GM18951 (cell line): ENCODE measurements around the gene BNC2.

Experiments
- POLR2A ChIP-seq: IDR thresholded peaks from 4 replicates; pipeline ENCODE4 v1.6.1; 2011; ENCODE audit warnings: mild to moderate bottlenecking; ENCODE audit not compliant: insufficient read length, insufficient read depth; ENCODE audit errors: extremely low read depth
- in situ Hi-C: fragments of 300-500 bp; cut with MboI; formaldehyde crosslinking; loops from one replicate; pipeline ENCODE4 v1.12.0; 2022; ENCODE audit warnings: low sequenced_read_pairs, mixed read lengths, inconsistent platforms; ENCODE audit not compliant: unreplicated experiment

The BNC2 gene

DNA sequence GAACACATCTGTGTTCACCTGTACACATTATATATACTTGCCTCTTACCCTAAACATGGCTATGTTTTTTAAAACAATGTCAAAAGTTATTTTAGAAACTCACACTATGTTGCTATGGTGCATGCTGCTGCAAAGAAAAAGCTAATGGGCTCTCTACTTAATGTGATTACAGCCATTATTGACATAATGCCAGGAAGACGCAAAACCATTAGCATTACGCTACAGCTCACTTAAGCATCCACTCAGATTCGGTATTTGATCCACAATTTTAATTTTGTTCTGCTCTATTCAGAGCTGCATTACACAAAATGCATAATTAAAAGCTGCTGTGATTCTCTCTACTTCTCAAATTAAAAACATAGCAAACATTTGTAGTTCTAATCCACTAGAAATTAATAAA, 395.2 kb downstream of the BNC2 start:
- TF ChIP-seq POLR2A: no peak
- in situ Hi-C loops: no loop called here

DNA sequence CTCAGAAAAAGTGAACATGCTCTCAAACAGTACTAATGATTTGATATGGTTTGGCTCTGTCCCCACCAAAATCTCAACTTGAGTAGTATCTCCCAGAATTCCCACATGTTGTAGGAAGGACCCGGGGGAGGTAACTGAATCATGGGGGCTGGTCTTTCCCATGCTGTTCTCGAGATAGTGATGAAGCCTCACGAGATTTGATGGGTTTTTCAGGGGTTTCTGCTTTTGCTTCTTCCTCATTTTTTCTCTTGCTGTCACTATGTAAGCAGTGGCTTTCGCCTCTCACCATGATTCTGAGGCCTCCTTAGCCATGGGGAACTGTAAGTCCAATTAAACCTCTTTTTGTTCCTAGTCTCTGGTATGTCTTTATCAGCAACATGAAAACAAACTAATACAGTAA, 401.3 kb downstream of the BNC2 start:
- TF ChIP-seq POLR2A: no peak
- in situ Hi-C loops: no loop called here

DNA sequence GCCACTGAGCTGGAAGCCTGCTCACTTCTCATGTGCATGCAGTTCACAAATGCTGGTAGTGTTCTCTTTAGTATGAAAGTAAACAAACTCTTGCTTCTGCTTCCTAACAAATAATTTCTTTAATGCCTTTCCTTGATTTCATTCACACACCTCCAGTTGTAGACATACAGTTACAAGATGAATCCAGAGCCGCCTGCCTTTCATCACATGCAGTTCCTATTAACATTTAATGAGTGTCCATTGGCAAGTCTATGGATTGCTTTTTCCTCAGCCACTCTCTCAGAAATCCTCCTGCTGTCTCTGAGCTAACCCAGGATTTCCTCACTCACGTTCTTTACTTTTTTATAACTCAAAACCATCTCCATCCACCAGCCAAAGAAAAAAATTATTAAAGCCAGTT, 408.6 kb downstream of the BNC2 start:
- in situ Hi-C loops: no loop called here
- no peak for TF ChIP-seq POLR2A

DNA sequence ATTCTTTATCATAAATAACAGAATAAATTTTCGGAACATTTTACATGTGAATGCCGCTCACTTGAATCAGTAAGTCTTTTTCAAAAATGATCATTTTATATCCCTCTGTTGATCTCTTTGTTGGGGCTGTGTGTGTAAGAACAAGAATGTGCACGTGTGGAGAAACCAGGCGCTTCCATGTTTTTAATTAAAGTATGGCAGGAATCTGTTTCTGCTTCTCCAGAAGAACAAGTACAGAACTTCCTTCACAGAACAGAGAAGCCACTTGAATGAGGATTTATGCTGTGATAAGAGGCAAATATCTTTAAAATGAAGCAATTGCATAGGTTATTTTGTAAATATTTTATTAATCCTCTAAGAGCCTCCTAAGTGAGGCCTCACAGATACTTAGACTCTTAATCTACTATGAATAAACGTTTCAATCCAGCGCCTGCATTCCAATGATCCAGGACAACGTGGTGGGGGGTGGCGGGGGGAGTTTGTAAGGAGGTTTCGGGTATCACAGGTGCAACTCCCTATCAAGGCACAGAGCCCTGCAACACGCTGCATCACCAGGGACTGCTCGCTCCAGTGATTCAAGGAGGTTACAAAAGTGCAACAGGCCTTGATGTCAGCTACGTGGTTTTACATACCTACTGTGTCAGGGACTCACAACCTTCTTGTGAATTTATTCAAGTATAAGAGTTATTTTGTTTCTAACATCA, 409.2 kb downstream of the BNC2 start:
- no peak for TF ChIP-seq POLR2A
- in situ Hi-C loops: no loop called here

DNA sequence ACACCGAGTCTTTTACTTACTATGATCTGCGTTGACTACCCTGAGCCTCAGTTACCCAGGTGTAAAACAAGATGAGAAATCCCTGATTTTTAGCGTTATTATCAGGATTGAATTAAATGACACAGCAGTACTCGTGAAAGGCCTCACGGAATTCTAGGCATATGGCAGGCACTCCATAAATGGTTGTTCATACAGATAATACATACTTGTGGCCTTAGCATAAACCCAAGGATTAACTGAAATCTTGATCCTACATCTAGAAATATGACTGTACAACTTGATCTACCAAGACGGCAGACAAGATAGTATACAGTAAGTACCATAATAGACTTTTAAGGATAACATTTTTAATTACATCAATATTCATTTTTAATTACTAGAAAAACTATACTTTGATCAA, 409.8 kb downstream of the BNC2 start:
- no peak for TF ChIP-seq POLR2A
- in situ Hi-C loops: no loop called here

DNA sequence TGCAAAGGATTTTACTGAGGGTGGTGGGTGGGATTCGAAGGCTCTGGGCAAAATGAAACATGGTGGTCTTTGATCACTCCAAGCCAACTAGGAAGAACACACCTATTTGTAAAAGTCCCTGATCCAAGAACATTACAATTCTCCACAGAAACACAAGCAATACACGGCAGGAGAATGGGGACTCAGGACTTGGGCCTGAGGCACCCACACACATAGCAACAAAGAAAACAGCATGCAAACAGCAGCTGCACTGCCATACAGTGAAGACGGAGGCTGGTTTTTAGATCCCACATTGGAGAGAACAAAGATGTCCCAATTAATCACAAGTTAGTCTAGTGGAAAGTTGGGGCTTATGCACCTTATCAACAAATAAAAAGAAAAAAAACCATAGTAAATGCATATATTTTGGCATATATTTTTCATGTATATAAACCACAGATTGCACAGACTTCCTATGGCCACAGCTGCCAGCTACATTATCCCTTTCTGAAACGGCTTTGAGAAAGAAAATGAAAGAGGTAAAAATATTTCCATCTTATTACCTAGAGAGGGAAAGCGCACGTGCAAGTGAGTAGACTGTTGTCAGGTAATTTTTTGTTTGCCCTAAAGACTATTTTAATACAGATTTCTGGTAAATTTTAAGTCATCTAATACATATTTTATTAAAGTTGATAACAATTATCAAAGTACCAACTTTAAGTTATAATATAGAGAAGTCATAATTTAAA, 410.9 kb downstream of the BNC2 start:
- in situ Hi-C loops: no loop called here
- TF ChIP-seq POLR2A: no peak

DNA sequence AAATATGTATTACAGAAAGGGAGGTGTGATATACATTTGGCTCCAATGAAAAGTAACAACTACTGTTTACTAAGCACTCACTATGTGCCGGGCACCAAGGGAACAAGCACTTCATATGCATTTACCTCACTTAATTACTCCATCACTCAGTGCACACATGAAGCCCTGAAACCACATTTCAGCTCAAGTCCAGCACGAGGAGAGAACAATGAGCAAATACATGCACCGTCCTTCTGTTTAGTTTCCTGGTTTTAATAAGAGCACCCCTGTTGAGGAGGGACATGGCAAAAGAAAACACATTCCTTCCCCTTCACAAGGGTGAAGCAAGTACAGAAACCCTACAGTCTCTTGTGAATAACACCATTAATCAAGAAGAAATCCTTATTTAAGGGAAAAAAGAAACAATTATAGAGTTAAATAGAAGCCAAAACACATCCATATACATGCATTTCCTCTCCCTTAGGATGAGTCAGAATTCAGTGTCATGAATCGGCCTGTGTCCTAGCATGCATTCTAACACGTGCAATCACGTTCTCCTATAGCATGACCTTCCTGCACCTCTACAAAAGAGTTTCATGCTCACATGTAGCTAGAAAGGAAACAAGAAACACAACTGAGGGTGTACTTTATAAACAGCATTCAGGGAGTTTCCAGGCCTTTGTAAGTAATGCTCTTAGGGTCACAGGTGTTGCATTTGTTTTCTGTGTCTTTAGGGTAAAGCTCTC, 411.6 kb downstream of the BNC2 start:
- TF ChIP-seq POLR2A: no peak
- in situ Hi-C loops: no loop called here

DNA sequence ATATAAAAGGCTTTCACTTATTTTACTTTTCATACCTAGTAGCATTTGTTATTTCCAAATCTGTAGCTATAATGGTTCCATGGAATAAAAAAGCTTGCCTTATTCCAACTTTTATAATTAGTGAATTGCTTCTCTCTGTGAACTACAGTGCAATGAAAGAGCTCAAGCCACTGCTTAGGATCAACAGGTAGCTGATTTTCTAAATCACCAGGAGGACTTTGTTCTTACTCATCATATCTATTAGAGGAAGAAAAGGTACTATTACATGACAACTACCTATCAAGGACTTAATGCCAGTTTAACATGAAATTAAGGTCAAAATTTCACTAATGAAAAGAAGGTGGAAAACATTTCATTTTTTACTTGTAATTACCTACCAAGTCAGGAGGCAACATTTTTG, 414.6 kb downstream of the BNC2 start:
- TF ChIP-seq POLR2A: no peak

DNA sequence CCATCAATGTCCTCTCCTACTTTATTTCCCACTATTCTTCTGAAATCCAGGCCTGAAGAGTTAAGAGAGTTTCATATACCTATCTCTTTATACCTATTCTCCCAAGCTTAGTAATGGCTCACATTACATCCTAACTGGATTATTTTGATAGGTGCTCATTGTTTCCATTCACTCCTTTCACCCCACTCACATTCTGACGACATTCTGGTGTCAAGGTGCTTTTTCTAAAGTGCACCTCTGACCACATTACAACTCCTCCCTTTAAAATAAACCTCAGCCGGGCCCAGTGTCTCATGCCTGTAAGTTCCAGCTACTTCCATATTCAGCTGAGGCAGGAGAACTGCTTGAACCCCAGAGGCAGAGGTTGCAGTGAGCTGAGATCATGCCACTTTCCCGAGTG, 417.1 kb downstream of the BNC2 start:
- TF ChIP-seq POLR2A: no peak
- in situ Hi-C loops: no loop called here

More for the DNA sequence above, 414.6 kb downstream of the BNC2 start:
- in situ Hi-C loops: no loop called here

DNA sequence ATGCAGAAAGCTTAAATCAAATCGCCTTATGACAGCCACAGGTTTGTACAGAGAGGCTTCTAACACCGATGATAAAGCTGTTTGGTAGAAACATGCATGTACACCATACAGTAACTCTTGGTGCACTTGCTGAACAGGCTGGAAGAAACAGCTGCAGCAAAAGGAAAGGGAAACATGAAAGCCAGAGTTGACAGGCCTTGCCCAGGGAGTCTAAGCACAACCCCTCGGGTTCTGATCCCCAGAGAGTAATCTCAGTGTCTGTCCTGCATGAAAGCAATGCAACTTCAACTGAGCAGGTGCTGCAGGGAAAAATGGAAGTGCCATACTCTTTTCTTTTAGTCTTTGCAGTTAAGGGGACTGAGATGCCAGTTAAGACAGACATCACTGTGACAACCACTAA, 419.9 kb downstream of the BNC2 start:
- no peak for TF ChIP-seq POLR2A
- in situ Hi-C loops: no loop called here

DNA sequence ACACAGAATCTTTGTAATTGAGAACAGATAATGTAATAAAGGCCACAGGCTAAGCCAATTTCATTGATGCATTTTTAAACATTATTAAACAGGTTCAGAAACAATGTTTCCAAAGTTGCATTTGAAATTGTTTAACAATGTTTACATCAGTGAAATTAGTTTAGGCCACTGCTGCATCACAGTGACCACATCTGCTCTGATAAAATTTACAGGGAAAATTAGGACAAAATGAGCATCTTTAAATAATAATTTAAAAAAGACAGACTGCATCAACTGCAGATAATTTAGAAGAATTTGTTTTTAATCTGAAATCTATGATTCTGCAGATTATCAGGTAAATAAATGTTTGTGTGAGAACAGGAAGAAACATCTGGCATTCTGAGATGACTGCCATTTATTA, 420.4 kb downstream of the BNC2 start:
- in situ Hi-C loops: no loop called here
- no peak for TF ChIP-seq POLR2A

DNA sequence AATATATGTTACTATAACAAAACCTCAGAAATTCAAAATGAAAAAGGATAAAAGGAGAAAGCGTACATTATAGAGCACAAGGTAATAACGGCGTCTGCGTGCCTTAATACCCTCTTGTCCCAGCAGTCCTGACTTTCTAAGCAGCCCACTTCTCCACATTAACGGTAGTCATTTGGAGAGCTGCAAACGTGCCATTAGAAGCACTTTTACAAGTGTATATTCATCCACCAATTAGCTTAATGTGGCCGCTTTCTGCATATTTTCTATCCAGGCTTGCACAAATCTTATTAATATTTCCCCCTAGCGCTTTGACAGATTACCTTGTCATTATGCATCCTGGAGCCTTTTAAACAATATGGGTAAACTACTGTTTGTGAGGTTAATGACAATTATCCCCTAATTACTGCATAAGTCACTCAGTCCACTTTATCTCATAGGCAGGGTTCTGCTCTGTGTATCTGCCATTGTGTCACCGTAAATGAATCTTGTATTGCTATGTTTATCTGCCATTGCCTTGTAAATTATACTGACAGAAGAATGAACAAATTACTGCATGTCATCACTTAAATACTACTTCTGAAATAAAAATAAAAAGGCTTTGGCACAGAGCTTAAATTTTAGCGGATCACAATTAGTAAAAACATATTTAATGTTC, 421.3 kb downstream of the BNC2 start:
- TF ChIP-seq POLR2A: no peak
- in situ Hi-C loops: no loop called here

DNA sequence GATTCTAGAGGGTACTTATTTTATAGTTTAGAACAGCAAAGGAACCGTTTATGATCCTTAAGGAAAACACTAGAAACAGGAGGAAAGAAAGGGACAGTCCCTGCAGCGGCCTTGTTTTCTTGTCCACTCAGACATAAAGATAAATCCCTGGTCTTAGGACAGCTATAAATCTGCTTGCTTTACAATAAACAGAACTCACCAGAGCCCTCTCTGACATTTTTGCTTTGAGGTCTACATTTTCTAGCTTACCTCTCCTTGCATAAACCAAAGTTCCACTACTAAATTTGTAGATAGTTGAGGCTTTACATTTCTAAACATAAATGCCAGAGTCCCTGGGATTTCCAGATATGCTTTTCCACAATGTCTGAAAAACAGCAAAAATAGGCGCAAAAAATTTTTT, 422.5 kb downstream of the BNC2 start:
- in situ Hi-C loops: no loop called here
- no peak for TF ChIP-seq POLR2A
